HepG2 (cell line): Measurements from ENCODE around the gene IFNL1. TPM values are rescaled to one million over a fixed set of nuclear protein-coding genes. Genes with fewer than 3 reads are reported as not detected.

ENCODE experiments used
- ATAC-seq: fragments of 200-7000 bp; cut with Tn5 transposase; 3 replicates; pipeline ENCODE4 v1.9.1; 2020; ENCODE audit warnings: mild to moderate bottlenecking, moderate library complexity
- BruUV-seq: library from RNA; stranded (reverse); fragments of 400-500 nt; replicated peaks from 2 replicates; lab custom pipeline; 2021; lab: Mats Ljungman, UMichigan
- CTCF ChIA-PET: fragments of 300-600 bp; formaldehyde crosslinking; extraction: SDS; loops from one replicate; lab custom pipeline; 2021; ENCODE audit warnings: low total read pairs, inconsistent platforms, low intra/inter-chr PET ratio; lab: Yijun Ruan, JAX
- POLR2A ChIA-PET: fragments of 350-600 bp; sonication (Branson Sonifier 250); formaldehyde crosslinking; loops from one replicate; lab custom pipeline; 2020; ENCODE audit warnings: antibody characterized with exemption, inconsistent platforms; lab: Yijun Ruan, JAX
- DNase-seq: peaks from one replicate; pipeline ENCODE4 v3.0.0-alpha.2; 2015; ENCODE audit warnings: low spot score
- FAIRE-seq: peaks from 3 replicates; lab custom pipeline; 2011; peaks lifted over from hg19 to GRCh38; lab: Jason Lieb, UNC
- H2AFZ ChIP-seq: one replicate; pipeline ENCODE4 v1.6.1; 2011; ENCODE audit warnings: low read length, inconsistent platforms
- H3K27ac ChIP-seq: fragments of 300-600 bp; 3 replicates; pipeline ENCODE4 v1.8.0; 2011; ENCODE audit warnings: mixed run types, mild to moderate bottlenecking, mixed read lengths, low read length, inconsistent platforms; ENCODE audit not compliant: insufficient read depth; ENCODE audit errors: extremely low read length
- H3K27me3 ChIP-seq, 2 experiments: fragments of 200-600 bp in 1 of 2; 2 replicates in 1 of 2; 3 replicates in 1 of 2; pipeline versions ENCODE4 v1.6.0 to v1.8.0; 2011; ENCODE audit warnings: low read length in 2 of 2, mild to moderate bottlenecking in 2 of 2, moderate library complexity in 2 of 2, inconsistent platforms in 1 of 2; ENCODE audit not compliant: insufficient read depth in 2 of 2, control insufficient read depth in 1 of 2
- H3K36me3 ChIP-seq, 2 experiments: fragments of 200-600 bp in 1 of 2; replicated peaks in 1 of 2; 2 replicates in 1 of 2; 3 replicates in 1 of 2; pipeline versions ENCODE4 v1.5.1 to v1.8.0; 2011; ENCODE audit warnings: low read length in 2 of 2, inconsistent platforms in 1 of 2; ENCODE audit not compliant: insufficient read depth in 2 of 2, control insufficient read depth in 1 of 2
- H3K4me1 ChIP-seq: 2 replicates; pipeline ENCODE4 v1.5.1; 2012; ENCODE audit warnings: low read length, inconsistent platforms; ENCODE audit not compliant: insufficient read depth
- H3K4me2 ChIP-seq: 2 replicates; pipeline ENCODE4 v1.6.0; 2011; ENCODE audit warnings: low read depth, low read length, inconsistent platforms
- H3K4me3 ChIP-seq, 3 experiments: fragments of 200-600 bp in 1 of 3; sonication (generic), shearing (Covaris generic) in 1 of 3; replicated peaks in 1 of 3; 2 replicates each; pipeline ENCODE4 v1.5.1; 2011 to 2016; ENCODE audit warnings: low read length in 3 of 3, inconsistent platforms in 2 of 3, low read depth in 2 of 3, mild to moderate bottlenecking in 2 of 3, control low read depth in 1 of 3, mixed read lengths in 1 of 3; ENCODE audit not compliant: insufficient read depth in 1 of 3
- H3K79me2 ChIP-seq: one replicate; pipeline ENCODE4 v1.6.1; 2011; ENCODE audit warnings: low read length, inconsistent platforms; ENCODE audit not compliant: insufficient read depth
- H3K9ac ChIP-seq: 2 replicates; pipeline ENCODE4 v1.6.0; 2011; ENCODE audit warnings: mild to moderate bottlenecking, low read depth, low read length, inconsistent platforms; ENCODE audit not compliant: insufficient read depth
- H3K9me3 ChIP-seq: 2 replicates; pipeline ENCODE4 v1.5.1; 2012; ENCODE audit warnings: mild to moderate bottlenecking, low read length
- H4K20me1 ChIP-seq: 2 replicates; pipeline ENCODE4 v1.6.0; 2011; ENCODE audit warnings: inconsistent platforms, mild to moderate bottlenecking, low read length, moderate library complexity; ENCODE audit not compliant: insufficient read depth
- NFYB ChIP-seq: sonication (generic); formaldehyde crosslinking; IDR thresholded peaks from 2 replicates; pipeline ENCODE4 v1.4.0; 2020; ENCODE audit warnings: missing genetic modification reagents
- PHF20 ChIP-seq: sonication (generic); formaldehyde crosslinking; IDR thresholded peaks from 2 replicates; pipeline ENCODE4 v1.5.0; 2020; ENCODE audit warnings: mild to moderate bottlenecking, missing genetic modification reagents
- PHF8 ChIP-seq: sonication (generic); formaldehyde crosslinking; IDR thresholded peaks from 2 replicates; pipeline ENCODE4 v1.5.0; 2020; ENCODE audit warnings: missing genetic modification reagents
- SALL2 ChIP-seq: sonication (generic); formaldehyde crosslinking; IDR thresholded peaks from 2 replicates; pipeline ENCODE4 v1.8.1; 2023; ENCODE audit warnings: mild to moderate bottlenecking, missing genetic modification reagents, inconsistent platforms
- ZNF652 ChIP-seq: IDR thresholded peaks from 2 replicates; pipeline ENCODE4 v1.6.1; 2016; ENCODE audit warnings: low read depth, borderline replicate concordance
- WGBS: methylation state at CpG from one replicate; pipeline ENCODE4 v1.1.6; 2017; ENCODE audit warnings: low lambda C conversion rate; 5-methylcytosine and 5-hydroxymethylcytosine counted together
- in situ Hi-C: cut with HindIII; loops from 2 replicates; pipeline ENCODE4 v1.10.0; 2017; ENCODE audit warnings: low pct_unique_long_range_greater_than_20kb; ENCODE audit not compliant: extremely low pct_ligation_motif_present
- intact Hi-C: fragments of 100-400 bp; cut with micrococcal nuclease; formaldehyde crosslinking; loops from one replicate; pipeline ENCODE4 v1.10.0; 2022; ENCODE audit not compliant: unreplicated experiment
- polyA plus RNA-seq, 8 experiments: library from polyadenylated mRNA; depleted of rRNA in 3 of 8; stranded (reverse) in 7 of 8; unstranded in 1 of 8; fragments of >200 nt; fragmentation: Illumina TruSeq in 4 of 8; extraction: Trizol in 4 of 8; gene quantifications; 2 replicates each; pipeline versions ENCODE4 v1.2.1 to v1.2.3, GENCODE V29; 2011 to 2016; ENCODE audit warnings: low read depth in 4 of 8, missing spikeins in 1 of 8, mixed read lengths in 1 of 8; ENCODE audit not compliant: insufficient read depth in 1 of 8
- total RNA-seq, 5 experiments: library from RNA; depleted of rRNA; stranded (reverse); fragments of >200 nt; fragmentation: Illumina TruSeq; extraction: Trizol; gene quantifications; 2 replicates each; pipeline ENCODE4 v1.2.3, GENCODE V29; 2016; ENCODE audit warnings: low read depth in 1 of 5
- TF ChIP-seq, protein P1 (sequence below): sonication (generic); formaldehyde crosslinking; IDR thresholded peaks from 2 replicates; pipeline ENCODE4 v1.9.0; 2022; ENCODE audit warnings: missing genetic modification reagents, mild to moderate bottlenecking, borderline replicate concordance

The IFNL1 gene
- total and polyA plus RNA-seq, 2 of the 13 experiments (the other 11 are each of a cell fraction or from before 2014, with no cell fraction given), result not detected

GRCh38 chr19:39310558-39311311 is 14.5 kb downstream of the IFNL1 start:
- no peaks in the 10 kb centered on the region for H3K36me3 ChIP-seq
- H3K79me2 ChIP-seq, result no peaks in the 10 kb centered on the region
- in situ Hi-C loops, result no loop called here
- peaks cover 0 to 4% of the 10 kb centered on the region in 2 experiments; a peak in 2 of 5 replicates for H3K27me3 ChIP-seq
- CTCF ChIA-PET, result no interaction called here
- H3K27ac ChIP-seq, result no peak overlapping the region
- no peak for DNase-seq
- no peaks in the 10 kb centered on the region for H3K9me3 ChIP-seq
- intact Hi-C loops, result no loop called here
- H3K4me1 ChIP-seq, result peaks cover 13% of the 10 kb centered on the region
- FAIRE-seq, result no peak
- H2AFZ ChIP-seq, result no peak overlapping the region
- no peak overlapping the region for H3K9ac ChIP-seq
- no peak for TF ChIP-seq PHF20
- TF ChIP-seq NFYB (CRISPR knock-in tag), result peak; percentile 35; the same call in 1 of the 2 replicates
- TF ChIP-seq PHF8 (CRISPR knock-in tag), result no peak
- no peak for TF ChIP-seq SALL2
- TF ChIP-seq, protein P1, sequence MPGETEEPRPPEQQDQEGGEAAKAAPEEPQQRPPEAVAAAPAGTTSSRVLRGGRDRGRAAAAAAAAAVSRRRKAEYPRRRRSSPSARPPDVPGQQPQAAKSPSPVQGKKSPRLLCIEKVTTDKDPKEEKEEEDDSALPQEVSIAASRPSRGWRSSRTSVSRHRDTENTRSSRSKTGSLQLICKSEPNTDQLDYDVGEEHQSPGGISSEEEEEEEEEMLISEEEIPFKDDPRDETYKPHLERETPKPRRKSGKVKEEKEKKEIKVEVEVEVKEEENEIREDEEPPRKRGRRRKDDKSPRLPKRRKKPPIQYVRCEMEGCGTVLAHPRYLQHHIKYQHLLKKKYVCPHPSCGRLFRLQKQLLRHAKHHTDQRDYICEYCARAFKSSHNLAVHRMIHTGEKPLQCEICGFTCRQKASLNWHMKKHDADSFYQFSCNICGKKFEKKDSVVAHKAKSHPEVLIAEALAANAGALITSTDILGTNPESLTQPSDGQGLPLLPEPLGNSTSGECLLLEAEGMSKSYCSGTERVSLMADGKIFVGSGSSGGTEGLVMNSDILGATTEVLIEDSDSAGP (CRISPR knock-in tag), result peak; percentile 23; the same call in 1 of the 2 replicates
- 0 out of 2 replicates have a peak, but pooled peaks have one; percentile 22 for TF ChIP-seq ZNF652 (CRISPR knock-in tag)
- TF ChIP-seq, all 625 proteins: peak for 3
- H4K20me1 ChIP-seq, result no peaks in the 10 kb centered on the region
- no peak overlapping the region for H3K4me3 ChIP-seq
- ATAC-seq, result no peak
- 65% methylated on average over 11 of the region's 11 CpGs for WGBS
- no peak overlapping the region for H3K4me2 ChIP-seq
- POLR2A ChIA-PET, result no interaction called here
- BruUV-seq, result no TSS peak
